GM19438 (cell line): ENCODE data around the gene NDUFB10.

Experiments used
- ATAC-seq: cut with Tn5 transposase; IDR thresholded peaks from one replicate; pipeline ENCODE4 v1.9.1; 2021; ENCODE audit warnings: low read depth; ENCODE audit not compliant: unreplicated experiment

The NDUFB10 gene

GRCh38 chr16:1982013-1982433, 22.7 kb downstream of the NDUFB10 start:
- no peak for ATAC-seq

DNA sequence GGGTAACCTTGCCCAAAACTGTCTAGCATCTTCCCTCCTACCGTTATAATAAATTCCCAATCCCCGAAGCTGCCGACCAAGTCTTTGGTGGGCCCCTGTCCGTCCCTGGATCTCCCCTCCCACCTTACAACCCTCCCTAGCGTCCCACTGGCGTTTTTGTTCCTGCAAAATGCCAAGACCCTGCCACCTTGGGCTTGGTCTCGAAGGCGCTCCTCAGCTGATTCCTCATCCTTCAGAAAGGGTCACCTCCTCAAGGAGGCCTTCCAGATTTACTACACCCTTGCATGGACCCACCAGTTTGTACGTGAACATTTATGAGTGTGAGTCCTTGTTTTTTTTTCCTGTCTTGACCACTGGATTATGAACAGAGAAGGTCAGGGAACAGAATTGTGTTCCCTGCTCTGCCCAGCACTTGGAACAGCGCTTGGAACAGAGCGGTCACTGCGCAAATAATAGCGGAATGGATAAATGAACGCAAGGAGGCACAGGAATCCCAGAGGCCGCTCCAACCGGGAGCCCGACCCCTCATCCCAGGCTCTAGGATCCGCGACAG, 23.7 kb downstream of the NDUFB10 start:
- no peak for ATAC-seq

DNA sequence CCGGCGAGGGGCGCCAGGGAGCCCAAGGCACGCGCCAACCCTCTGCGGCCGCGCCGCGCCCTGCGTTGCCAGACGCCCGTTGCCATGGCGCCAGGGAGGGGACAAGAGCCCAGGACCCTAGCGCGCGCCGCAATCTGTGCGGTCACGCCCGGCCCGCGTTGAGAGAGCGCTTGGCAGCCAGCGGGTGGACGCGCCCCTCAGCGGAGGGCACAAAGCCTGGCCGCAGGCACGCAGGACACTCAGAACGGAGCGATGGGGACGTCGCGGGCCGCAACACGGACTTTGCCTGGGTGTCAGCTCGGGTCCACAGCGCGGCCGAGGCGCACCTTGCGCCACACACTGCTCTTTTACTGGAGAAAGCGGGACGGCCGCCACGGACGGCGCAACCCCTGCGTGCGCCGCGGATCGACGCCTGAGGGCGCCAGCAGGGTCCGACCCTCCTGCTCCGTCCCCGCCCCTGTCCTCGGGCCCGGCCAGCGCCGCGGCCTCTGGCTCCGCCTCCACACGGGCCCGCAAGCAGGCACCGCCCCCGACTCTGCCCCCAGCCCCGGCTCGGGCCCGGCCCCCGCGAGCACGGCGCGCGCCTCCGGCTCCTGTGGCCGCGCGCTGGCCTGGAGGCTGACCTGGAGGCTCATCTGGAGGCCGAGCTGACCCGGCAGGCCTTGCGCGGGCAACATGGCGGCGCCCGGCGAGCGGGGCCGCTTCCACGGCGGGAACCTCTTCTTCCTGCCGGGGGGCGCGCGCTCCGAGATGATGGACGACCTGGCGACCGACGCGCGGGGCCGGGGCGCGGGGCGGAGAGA, 24.4 kb downstream of the NDUFB10 start, which contains the start of gene GFER:
GFER (plus strand) TSS at position 650 of the 803 bp plus-strand sequence; CDS start at position 676, 26 bp downstream.
- ATAC-seq = peak; percentile 68

DNA sequence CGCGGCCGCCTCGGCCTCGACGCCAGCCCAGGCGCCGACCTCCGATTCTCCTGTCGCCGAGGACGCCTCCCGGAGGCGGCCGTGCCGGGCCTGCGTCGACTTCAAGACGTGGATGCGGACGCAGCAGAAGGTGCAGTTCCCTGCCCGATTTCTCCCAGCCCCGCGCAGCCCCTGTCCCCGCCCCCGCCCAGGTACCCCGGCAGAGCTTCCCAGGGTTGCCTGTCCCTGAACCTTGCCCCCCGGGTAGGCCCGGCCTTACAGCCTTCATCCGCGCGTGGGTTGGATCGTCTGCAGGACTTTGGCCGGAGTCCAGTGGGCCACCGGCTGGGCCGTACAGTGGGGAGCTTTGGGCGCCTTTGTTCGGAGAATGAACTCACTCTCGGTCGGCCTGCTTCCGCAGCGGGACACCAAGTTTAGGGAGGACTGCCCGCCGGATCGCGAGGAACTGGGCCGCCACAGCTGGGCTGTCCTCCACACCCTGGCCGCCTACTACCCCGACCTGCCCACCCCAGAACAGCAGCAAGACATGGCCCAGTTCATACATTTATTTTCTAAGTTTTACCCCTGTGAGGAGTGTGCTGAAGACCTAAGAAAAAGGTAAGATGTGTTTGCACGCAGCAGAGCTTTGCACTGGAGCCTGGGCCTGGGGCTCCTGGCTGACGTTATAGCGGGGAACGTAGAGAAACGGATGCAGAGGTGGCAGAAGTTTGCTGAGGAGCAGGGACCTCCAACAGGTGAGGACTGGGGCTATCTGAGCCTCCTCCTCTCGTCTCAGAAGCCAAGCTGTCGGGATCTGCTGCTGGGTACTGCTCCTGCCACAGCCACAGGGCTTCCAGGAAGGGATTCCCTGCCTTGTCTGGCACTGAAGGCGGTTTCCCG, 25.2 kb downstream of the NDUFB10 start:
- no peak for ATAC-seq

DNA sequence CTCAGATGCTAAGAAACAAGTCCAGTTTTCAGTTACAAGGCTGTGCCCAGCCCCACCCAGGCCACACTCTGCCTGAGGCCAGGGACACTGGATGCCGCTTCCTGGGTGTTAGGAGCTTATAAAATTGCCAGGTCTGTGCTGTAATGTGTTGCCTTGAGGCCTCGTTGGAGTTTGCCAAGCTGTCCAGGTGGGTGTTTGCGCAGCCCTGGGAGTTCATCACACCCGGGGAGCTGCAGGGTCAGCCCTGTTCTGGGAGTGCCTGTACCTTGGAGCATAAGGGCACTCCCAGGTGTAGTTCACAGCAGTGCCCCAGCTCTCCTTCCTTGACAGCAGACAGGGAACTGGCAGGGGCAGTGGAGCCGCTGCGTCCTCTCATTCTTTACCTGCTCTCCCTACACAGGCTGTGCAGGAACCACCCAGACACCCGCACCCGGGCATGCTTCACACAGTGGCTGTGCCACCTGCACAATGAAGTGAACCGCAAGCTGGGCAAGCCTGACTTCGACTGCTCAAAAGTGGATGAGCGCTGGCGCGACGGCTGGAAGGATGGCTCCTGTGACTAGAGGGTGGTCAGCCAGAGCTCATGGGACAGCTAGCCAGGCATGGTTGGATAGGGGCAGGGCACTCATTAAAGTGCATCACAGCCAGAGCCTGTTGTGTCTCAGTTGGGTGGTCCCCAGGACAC, 26.3 kb downstream of the NDUFB10 start:
- no peak for ATAC-seq

DNA sequence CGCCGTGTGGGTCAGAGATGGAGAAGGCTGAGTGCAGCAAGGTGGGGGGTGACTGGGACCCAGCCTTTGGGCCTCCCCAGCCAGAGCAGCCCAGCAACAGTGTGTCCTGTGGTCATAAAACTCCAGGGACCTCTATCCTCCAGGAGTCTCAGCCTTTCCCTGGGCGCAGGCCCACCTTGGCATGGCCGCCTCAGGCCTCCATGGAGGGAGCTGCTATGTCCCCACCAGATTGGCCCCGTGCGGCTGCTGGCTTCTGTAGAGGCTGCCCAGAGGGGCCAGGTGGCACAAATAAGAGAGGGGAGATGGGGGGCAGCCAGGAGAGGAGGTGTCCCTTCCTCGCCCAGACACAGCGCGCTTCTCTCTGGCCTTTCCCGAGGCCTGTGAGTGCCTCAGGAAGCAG, 27.9 kb downstream of the NDUFB10 start:
- no peak for ATAC-seq

- ATAC-seq = no peak
These were observed 30.1 kb downstream of the NDUFB10 start, which contains the start of gene SYNGR3 for GRCh38 chr16:1989209-1990100. SYNGR3 (plus strand) TSS chr16:1989970; CDS start chr16:1990103, 133 bp downstream.

GRCh38 chr16:1990101-1990350, 30.7 kb downstream of the NDUFB10 start:
- ATAC-seq = no peak

GRCh38 chr16:1990351-1991134, 31.2 kb downstream of the NDUFB10 start:
- ATAC-seq = no peak

DNA sequence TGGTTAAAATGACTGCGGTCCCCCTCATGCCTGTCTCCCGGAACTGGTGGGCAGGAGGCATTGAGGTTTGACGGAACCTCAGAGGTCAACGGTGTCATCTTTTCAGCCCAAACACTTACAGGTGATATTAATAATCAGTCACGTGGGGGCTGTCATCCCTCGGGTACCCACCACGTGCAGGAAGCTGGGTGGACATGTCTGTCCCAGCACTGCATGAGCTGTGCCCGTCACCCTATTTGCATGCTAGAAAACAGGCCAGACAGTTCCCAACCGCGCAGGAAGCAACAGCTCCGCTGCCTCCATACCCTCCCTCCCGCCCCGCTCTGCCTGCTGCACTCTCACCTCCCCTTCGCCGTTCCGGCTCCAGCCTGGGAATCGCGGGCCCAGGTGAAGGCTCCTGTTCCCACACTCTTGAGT, 31.8 kb downstream of the NDUFB10 start:
- no peak for ATAC-seq

DNA sequence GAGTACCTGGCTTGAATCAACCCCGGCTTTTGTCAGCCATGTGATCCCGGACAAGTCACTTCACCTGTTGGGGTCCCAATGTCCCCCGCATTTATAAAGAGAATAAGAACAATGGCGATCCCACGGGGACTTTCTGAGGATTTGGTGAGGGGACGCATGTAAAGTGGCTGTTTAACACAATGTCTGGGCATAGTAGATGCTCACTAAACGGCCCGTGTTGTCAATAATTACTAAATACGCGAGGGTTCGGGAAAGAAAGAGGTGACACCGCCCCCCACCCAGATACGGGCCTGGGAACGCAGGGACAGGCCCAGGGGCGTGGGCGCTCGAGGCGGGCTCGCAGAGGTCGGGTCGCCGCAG, 32.2 kb downstream of the NDUFB10 start:
- no peak for ATAC-seq

- no peak for ATAC-seq
These were observed 32.8 kb downstream of the NDUFB10 start for GRCh38 chr16:1991948-1992703.

GRCh38 chr16:1992704-1993317, 33.5 kb downstream of the NDUFB10 start:
- no peak for ATAC-seq

DNA sequence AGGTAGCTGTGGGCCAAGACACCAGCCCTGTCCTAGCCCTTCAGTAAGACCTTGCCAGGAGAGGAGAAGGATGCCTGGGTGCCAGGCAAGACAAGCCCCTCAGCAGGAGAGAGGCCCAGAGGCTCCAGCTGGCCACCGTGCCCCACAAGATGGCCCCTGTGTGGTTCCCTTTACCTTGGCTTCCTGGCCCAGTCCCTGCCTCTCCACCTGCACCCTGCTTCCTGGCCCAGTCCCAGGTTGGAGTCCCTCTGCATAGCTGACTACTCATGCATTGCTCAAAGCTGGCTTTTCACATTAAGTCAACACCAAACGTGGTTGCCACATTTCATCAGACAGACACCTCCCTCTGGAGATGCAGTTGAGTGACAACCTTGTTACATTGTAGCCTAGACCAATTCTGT, 34.4 kb downstream of the NDUFB10 start:
- ATAC-seq = no peak

- no peak for ATAC-seq
These were observed 38.4 kb downstream of the NDUFB10 start for GRCh38 chr16:1997494-1998359.

DNA sequence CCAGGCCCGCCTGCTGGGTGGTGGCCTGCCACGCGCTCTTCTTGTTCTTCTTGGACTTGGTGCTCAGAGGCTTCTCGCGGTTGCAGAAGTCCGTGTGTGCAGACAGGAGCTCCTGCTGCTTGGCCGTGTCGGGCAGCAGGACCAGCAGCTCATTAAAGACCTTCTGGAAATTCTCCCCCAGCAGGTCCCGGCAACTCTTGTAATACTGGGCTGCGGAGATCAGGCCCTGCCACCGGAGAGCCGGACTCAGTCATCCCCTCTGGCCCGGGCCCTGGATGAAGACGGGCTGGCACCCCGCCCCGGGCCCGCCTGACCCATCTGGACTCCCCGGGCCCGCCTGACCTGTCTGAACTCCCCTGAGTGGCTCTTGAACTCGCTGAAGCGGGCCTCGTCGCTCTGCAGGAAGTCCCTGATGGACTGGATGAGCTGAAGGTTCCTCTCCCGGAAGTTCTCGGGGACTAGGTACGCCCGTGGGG, 39.1 kb downstream of the NDUFB10 start:
- ATAC-seq = no peak
